Mammary epithelial cell (primary cell): ENCODE data around the gene PRDM8.

ENCODE experiments used
- EZH2 ChIP-seq: IDR thresholded peaks from 2 replicates; pipeline ENCODE4 v1.6.1; 2012; ENCODE audit warnings: low read length, inconsistent platforms, borderline replicate concordance
- TF ChIP-seq, protein P1 (sequence below), 2 donors: IDR thresholded peaks in 1 of 2; conservative IDR thresholded peaks in 1 of 2; 2 replicates each; pipeline ENCODE4 v1.5.1; 2011 to 2012; ENCODE audit warnings: inconsistent platforms in 2 of 2, low read length in 2 of 2, mild to moderate bottlenecking in 2 of 2, control low read depth in 1 of 2, low read depth in 1 of 2; ENCODE audit not compliant: insufficient read depth in 1 of 2; ENCODE audit errors: extremely low read depth in 1 of 2

DNA sequence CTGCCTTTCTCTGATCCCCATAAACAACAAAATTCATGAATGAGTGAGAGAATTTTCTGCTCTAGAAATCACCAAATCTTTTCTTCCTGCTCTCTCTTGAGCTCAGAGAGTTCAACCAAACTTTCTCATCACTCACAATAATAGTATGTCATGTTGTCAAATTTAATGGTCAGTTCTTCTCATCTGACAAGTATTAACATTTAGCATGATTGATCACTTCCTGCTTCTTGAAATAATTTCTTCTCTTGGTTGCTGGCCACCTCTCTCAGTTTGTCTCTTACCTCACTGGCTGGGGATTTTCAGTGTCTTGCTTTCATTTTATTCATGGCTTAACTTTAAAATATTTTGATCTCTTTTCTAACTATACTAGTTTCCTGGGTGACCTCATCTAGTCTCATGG is 43.7 kb downstream of the PRDM8 start:
- TF ChIP-seq EZH2 = no peak
- TF ChIP-seq, protein P1, sequence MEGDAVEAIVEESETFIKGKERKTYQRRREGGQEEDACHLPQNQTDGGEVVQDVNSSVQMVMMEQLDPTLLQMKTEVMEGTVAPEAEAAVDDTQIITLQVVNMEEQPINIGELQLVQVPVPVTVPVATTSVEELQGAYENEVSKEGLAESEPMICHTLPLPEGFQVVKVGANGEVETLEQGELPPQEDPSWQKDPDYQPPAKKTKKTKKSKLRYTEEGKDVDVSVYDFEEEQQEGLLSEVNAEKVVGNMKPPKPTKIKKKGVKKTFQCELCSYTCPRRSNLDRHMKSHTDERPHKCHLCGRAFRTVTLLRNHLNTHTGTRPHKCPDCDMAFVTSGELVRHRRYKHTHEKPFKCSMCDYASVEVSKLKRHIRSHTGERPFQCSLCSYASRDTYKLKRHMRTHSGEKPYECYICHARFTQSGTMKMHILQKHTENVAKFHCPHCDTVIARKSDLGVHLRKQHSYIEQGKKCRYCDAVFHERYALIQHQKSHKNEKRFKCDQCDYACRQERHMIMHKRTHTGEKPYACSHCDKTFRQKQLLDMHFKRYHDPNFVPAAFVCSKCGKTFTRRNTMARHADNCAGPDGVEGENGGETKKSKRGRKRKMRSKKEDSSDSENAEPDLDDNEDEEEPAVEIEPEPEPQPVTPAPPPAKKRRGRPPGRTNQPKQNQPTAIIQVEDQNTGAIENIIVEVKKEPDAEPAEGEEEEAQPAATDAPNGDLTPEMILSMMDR (conservative IDR thresholded peaks at IDR 0.05 in 1 of 2, IDR thresholded peaks at IDR 0.05 in 1 of 2; ENCODE audit: extremely low read depth in 1 of 2, insufficient read depth in 1 of 2, low read depth in 1 of 2, low read length in 2 of 2) = no peak
